EH (cell line): ENCODE measurements around the gene NUP188.
A peak's percentile ranks its signal among the peaks of the same experiment; 100 is the strongest.

Experiments used
- DNase-seq: peaks from one replicate; pipeline ENCODE4 v3.0.0-alpha.2; 2015; ENCODE audit warnings: low read depth

Gene NUP188

DNA sequence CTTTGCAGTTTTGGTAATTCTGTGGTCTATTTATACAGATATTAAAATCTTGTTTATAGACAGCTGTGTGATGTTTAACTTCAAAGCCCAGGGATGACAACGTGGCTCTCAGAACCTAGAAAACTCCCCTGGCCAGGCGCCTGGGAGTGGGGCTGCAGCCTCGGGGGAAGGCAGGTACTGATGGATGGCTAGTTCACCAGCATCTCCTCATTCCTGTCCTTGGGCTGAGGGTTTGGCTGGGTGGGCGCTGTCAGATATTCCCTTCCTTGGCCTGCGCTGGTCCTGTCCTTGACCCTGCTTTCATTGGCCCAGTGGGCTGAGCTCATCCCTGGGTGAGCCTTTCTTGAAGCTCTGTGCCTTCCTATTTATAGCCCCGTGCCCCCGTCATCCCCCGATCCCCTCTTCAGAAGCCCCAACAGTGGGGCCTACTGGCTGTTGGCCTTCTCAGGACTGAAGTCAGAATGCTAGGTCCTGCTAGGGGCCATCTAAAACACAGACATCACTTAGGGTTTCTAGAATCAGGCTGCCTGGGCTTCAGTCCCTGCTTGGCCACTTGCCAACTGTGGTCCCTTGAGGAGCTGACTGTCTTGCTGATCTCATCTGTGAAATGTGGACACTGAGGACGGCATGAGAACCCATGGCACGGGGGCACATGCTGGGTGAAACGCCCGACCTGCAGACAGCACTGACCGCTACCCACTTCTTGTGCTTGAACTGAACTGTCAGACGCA is 59.7 kb downstream of the NUP188 start:
- no peak for DNase-seq

DNA sequence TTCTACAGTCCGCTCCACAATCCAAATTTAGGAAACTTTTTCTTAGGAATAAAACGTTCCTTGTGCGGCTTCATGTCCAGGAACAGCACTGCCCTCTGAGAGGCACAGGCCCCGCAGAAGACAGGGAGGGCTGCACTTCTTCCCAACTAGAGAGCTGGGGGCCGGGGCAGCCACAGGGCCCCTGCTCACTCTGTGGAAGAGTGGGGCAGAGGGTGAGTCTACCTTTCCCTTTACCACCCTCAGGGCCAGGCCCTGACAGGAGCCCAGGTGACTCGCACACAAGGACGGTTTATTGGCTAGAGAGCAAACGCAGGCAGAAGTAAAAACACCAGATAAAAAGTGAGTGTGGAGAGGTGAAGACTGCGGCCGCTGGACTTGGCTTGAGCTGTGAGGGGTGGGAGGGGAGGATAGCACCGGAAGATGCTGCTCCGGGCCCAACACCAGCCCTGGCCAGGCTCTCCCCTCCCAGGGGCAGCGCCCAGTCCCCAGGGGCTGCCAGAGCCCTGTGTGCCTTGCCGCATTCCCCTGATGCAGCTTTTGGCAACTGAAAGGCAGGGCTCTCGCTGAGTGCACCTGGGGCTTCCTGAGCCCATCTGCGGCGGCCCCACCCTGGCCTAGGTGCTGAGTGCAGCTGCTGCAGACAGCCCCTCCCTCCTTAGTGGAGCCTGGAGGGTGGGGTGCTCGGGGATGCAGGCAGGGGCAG is 60.4 kb downstream of the NUP188 start:
- DNase-seq, result no peak

DNA sequence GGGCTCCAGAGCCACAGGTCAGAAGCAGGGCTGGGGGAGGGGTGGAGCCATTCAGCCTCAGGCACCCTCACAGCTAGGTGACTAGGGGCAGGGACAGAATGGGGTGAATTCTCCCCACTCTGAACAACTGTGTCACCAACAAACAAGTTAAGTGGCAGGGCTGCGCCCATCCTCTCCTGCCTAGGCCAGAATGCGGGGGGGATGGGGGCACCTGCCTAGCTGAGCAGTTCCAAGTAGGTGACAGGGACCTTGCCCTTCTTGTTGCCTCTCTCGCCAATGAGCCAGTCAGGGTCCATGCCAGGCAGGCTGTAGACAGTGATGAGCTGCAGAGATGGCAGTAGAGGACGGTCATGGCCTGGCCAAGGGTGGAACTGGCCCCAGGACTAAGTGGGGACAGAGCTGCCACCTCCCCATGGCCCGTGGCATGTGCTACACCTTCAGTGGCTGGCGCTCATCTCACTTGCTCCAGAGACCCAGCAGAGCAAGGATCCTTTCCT is 61.0 kb downstream of the NUP188 start:
- DNase-seq, result no peak

DNA sequence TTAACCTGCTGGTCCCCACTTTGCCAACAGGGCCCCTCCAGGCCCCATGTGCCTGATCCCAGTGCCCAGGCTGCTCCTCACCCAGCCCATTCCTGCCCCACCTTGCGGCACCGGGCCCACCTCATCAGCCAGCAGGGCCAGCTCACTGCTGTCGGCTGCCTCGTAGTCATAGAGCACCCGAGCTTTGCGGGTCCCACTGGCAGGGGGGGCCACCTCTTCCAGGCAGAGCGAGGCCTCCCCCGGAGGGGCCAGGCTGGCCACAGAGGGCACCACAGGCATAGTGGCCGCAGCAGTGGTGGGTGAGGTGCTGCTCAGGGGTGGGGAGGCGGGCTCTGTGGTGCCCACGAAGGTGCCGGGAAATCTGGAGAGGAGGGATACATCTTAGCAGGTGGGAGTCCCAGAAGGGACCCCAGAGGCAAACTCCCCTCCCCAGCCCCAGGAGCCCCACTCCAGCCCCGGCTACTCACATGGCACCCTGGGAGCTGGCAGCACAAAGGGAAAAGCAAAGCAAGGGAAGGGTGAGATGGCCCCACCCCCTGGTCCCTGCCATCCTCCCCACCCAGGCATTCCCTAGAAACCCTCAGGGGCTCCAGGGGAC is 61.6 kb downstream of the NUP188 start:
- no peak for DNase-seq

DNA sequence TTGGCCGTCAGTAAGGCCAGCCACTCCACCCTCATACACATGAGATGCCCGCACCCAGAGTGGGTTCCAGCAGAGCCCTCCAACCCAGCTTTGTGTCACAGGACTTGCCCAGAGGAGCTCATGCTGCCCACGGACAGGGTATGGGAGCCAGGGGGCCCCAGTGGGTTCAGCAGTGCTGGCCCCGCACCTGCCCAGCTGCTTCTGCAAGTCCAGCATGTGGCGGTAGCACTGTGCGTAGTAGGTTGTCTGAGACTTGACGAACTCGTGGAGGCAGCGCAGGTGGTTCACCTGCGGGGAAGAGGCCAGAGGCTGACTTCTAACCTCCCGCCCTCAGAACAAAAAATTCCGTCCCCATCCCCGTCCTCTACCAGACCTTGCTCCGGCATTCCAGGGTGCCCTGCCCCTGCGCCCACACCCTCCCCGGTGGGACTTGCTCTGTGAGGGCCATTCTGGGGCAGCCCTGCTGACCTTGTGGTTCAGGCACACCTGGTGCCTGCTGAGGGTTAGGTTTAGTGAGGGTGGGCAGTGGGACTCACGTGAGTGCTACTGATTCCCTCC is 62.2 kb downstream of the NUP188 start:
- DNase-seq, result no peak

DNA sequence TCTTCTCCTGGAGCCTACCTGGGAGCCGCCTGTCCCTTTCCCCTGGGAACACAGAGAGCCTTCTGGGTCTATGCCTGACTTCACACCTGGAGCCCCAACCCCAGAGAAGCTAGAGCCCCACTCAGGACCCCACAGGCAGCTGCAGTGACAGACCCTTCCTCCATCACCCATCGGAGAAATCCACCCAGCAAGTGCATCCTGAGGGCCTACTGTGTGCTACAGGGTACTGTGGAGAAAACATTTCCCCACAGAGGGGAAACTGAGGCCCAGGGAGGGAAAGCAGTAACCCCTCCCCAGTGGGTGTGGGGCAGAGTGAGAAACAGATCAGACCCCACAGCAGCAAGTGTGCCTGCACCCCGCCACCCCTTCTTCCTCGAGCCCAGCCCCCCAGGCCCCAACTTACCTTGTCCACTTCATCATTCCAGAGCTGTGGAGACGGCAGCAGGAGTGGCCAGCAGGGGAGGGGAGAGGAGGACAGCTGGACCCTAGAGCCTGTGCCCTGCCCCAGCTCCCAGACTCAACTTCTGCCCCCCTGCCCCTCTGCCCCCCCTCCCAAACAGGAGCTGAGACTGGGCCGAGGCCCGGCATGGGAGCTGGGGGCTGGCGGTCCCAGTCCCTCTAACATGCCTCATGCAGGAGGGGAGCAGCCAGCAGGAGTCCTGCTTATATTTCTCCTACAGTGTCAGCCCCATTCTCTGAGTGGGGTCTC is 62.9 kb downstream of the NUP188 start:
- DNase-seq, result no peak

DNA sequence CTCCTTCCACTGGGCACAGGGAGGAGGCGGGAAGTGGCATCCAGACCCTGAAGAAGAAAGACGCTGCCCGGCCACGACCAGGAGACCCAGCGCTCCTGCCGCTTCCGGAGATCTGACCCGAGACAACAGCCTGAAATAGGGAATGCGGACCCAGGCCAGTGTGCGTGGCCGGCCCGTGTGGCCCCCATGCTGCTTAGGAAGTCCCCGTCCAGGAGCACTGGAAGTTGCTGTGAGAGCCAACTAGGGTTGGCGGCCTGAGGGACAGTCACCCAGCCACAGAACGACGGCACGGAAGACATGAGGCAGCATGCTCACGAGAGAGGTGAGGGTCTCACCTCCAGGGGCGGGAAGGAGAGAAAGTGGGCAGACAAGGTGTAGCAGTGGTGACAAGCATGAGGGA is 63.7 kb downstream of the NUP188 start:
- no peak for DNase-seq

DNA sequence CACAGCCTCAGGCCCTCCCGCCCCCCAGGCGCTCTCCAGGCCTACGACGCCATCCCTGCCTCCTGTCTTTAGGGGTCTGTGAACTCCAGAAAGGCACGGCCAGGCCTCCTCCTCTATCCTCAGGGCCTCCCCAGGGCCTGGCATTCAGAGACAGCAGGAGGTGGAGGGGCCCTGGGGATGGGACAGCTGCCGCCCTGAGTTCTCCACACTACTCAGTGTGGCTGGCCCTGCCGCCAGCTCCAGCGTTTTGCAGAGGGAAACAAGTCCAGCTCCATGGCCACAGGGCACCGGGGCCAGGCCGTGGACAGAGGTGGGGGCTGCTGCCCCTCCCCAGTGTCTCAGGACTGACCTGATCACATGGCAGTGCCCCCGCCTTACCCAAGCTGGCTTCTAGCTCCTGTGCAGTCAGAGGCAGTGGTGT is 64.3 kb downstream of the NUP188 start:
- DNase-seq, result no peak

DNA sequence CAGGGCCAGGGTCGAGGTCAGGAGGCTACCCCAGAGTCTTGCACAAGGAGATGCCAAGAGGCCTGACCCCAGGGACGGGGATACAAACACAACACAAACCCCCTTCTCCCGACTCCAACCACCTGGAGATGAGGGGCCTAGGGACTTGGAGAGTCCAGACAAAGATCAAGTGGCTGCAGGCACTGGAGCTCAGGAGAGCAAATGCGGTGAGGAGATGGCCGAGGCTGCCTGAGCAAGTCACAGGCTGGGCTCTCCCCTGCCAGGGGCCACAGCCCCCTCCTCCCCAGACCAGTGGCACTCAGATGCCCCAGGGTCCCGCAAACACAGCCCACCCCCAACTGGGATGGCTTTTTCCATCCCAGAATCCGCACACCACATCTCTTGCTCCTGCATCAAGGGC is 64.8 kb downstream of the NUP188 start:
- DNase-seq, result no peak

DNA sequence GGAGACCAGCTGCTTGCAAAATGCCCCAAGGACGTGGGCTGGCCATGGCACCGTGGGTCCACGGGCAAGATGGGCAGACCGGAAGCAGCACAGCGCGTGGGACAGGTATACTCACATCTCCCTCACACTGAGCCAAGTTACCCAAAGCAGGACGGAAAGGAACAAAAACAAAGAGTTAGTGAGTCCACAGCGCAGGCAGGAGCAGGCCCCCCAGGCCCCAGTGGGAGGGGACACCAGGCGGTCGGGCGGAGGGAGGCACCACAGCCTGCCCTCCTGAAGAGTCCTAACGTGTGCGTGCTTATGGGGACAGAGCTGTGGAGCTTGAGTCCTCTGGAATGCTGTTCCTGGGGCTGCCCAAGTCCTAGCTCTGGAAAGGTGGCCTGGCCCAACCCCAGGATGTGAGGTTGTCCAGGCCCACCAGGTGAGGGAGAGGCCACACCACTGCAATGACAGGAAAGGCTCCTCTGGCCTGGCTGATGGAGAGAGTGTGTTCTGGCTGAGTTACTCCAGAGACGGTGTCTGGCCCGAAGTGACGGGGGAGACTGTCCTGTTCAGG is 65.5 kb downstream of the NUP188 start:
- no peak for DNase-seq

DNA sequence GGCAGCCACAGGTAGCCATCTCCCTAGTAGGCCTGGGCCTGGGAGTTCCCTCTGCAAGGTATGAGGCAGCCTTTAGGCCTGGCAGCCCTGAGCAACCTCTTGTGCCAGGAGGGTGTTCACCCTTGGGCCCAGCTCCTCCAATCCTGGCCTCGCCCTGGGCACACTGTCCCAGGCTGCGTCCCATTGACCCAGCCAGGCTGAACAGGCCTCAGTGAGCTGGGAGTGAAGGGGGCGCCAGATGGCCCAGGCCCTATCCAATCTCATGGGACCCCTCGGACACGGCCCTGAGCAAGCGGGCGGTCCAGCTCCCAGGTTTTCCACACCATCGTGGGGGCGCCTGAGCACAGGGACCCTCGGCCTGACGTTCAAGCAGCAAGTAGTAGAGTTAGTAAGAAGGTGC is 66.2 kb downstream of the NUP188 start:
- no peak for DNase-seq

DNA sequence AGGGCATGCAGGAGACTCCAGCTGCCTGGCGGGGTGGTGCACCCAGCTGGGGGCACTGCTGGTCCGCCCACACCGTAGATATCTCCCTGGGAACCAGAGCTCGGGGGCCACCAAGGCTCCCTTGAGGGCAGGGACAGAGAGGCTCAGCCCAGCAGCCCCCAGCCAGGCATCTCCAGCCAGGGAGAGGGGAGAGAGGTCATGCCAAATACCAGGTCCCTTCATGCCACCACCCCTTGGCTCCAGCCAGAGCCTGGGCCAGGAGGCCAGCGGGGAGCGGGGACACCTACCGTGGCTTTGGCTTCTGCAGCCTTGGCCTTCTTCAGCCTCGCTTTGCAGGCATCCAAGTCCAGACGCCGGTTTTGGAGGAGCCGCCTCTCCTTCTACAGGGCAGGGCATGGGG is 66.6 kb downstream of the NUP188 start:
- DNase-seq, result no peak

DNA sequence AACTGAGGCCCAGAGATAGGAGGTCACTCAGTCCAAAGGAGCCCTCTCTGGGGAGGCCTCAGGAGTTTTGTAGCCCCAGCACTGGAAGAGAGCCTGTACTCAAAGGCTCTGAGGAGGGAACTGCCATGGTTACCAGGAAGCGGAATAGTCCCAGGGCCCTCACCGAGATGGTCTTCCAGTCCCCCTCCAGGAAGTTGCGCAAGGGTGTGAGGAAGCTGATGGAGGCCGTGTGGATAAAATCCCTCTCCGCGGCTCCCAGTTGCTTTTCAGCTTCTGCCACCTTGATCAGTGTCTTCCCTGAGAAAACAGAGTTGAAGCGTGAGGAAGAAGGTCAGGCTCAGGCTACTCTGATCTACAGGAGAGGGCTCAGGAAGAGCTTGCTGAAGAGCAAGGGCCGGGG is 67.1 kb downstream of the NUP188 start:
- DNase-seq, result no peak

DNA sequence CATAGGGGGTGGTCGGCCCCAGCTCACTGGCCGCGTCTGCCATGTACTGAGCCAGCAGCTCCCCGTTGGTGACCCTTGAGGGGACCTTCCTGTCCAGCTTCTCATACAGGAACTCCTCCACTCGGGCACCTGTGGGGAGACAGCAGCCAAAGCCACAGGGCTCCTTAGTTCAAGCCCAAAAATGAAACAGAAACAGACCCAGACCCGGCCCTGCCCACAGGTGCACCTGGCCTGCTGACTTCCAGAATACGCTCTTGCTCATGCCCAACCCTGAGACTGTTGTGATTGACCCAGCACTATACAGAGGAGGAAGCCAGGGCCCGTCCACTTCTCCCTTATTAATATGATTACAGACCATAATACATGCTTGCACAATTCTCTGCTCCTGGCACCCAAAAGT is 73.6 kb downstream of the NUP188 start:
- DNase-seq, result no peak

DNA sequence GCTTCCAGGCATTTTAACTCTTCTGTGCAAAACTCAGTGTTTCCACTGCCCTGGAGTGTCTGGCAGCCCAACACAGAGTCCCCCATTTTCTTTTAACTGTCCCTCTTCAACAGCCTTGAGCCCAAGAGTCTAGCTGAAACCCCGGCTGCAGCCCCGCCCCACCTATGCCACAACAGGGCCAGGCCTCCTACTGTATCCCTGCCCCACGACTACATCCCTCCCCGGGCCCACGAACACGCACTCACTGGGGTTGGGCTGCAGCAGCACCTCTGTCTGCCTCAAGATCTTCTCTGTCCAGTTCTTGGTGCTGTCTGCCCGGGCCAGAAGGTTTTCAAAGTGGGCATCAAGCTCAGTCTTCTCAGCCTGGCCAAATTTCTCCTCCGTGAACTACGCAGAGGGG is 74.5 kb downstream of the NUP188 start:
- DNase-seq, result no peak

DNA sequence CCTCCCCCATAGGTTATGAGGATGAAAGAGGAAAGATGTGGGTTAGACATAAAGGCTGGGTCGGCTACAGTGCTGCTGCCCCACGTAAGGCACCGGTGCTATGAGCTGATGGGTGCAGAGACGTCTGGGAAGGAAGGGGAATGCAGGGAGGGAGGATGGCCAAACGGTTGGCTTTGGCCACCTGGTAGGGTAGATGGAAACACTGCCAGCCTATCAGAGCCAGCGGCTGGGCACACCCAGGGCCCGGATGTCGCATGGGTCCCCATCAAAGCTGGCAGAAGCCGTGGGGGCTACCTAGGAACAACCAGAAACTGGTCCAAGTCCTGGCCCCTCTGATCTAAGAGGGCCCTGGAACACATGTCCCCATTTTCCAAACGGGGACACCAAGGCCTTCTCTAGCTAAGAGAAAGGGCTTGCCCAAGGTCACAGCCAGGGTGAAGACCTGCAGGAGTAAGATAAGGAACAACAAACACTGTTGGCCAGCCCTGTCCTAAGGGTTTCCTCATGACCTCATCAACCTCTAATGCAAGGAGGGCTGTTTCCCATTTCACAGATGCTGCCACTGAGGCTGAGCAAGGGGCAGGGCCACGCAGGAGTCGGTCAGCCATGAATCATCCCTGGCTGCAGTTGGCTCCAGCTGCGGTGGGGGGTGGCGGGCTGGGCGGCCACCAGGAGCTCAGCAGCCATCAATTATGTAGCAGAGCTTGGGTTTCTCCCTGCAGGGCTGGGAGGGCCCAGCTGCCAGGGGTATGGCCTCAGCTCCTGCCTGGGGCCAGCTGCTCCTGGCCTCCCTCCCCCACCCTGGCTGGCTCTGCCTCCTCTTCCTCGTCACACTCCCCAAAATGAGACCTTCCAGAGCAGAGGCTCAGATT is 75.8 kb downstream of the NUP188 start:
- DNase-seq, result peak; percentile 85

DNA sequence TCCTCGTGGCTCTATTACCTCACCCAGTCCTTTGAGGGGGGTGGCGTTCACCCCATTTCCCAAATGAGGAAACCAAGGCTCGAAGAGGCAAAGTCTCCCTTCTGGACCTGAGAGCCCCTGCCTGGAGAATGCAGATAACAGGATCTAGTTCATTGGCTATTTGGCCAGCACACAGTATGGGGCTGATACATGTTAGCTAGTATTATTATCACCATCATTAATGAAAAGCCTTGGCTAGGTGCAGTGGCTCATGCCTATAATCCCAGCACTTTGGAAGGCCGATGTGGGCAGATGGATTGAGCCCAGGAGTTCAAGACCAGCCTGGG is 76.4 kb downstream of the NUP188 start:
- DNase-seq, result no peak

DNA sequence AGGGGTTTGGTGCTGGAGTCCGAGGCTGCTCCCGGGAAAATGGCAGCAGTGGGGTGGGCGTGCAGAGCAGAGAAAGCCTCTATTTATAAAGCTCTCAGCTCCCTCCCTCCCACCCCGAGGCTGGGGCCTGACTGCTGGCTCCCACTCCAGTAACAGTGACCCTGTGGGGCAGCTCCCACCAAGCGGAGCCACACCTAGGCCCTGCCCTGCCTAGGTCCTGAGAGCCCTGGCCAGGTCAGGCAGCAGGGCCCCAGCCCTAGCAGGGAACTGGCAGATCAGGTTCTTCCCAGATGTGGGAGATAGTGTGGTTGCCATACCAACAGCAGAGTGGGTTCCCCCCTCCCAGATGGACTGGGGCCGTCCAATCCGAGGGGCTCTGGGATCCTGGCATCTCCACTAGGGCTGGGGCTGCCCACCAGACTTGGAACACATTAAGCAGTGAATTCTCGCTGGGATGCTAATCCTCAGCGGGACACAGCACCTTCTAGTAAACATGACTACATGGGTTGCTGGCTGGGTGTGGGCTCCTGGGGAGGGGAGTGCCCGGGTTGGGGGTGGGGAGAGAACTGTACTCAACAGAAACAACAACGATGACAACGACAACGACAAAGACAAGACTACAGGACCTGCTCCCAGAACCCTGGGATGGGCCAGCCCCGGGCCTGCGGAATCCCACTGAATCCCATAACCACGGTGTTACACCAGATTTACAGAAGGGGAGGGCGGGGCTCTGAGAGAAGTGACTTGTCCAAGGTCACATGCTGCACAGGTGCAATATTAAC is 79.1 kb downstream of the NUP188 start:
- DNase-seq, result peak; percentile 34

DNA sequence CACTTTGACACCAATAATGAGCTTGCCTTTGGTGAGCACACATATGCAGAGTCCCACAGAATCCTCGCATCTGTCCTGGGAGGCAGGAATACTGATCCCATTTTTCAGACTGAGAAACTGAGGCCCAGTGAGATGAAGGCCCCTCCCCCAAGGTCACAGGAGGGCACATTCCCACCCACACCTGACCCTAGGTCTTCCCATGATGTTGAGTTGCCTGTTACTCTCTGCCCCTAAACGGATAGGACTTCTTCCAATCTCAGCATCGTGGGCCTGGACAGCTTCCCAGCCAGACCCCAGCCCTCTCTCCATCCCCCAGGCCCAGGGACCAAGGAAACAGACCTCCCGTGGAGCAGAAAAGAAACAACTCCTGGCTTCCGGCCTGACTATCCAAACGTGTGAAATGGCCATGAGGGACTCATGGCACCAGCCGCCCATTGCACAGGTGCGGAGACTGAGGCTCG is 79.8 kb downstream of the NUP188 start:
- peak; percentile 22 for DNase-seq

DNA sequence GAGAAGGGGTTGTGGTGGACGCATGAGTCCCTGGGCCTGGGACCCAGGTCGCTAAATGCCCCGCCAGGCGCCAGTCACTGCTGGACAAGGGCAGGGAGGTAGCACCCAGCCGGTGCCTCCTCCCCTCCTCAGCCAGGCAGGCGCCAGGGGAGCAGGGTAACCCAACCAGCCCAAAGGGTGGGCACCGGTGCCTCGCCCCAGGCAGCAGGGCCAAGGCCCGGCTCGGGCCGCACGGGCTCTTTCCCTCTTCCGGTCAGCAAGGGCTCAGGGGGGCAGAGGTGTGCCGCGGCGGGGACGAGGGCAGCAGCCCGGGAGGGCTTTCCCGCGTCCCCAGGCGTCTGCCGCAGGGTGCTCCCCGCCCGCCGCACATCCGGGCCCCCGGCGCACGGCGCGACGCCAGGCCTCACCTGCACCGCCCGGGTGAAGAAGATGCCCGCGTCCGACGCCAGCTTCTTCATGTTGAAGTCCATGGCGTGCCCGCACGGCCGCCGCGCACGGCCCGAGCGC is 80.2 kb downstream of the NUP188 start:
- peak; percentile 41 for DNase-seq
